GM21786 (cell line): Measurements from ENCODE around the gene FAF1.

Source experiments
- ATAC-seq: cut with Tn5 transposase; IDR thresholded peaks from one replicate; pipeline ENCODE4 v1.9.1; 2021; ENCODE audit not compliant: unreplicated experiment

FAF1 gene

DNA sequence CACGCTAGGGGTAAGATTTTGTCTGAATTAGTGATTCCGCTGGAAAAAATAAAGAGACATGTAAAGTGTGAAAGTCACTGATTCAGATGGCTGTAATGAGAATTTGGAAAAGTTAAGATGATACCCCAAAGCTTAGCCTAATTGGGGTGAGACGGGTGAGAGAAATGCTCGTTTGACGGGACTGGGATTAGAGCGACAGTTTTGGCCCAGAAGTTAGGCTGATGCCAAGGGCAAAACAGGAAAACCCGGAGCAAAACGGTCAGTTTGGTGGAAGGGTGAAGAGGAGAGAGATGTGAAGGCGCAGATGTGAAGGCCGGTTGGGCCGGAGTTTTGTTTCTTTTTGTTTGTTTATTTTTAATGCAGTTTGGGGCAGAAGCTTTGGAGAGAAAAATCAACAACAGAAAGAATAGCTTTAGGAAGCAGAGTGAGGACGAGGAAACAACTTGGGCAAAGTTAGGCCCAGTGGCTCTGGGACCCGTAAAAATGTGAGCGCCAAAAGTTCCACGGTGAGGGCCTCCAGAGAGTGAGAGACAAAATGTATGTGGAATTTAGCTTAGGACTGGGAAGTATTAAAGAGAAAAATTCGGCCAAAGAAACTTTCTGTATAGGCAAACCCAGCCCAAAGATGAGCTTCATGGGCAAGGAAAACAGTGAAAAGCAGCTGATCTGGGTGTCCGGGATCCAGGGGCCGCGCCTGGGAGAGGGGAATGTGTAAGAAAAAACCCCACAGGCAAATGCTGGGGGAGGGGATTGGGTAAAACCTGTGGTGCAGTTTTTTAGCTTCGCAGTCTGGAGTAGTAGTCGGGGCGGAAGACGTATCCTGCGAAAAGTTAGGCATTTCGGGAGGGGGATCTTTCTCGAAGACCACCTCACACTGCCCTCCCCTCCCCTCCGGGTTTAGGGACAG, 538.0 kb downstream of the FAF1 start:
- ATAC-seq = no peak

DNA sequence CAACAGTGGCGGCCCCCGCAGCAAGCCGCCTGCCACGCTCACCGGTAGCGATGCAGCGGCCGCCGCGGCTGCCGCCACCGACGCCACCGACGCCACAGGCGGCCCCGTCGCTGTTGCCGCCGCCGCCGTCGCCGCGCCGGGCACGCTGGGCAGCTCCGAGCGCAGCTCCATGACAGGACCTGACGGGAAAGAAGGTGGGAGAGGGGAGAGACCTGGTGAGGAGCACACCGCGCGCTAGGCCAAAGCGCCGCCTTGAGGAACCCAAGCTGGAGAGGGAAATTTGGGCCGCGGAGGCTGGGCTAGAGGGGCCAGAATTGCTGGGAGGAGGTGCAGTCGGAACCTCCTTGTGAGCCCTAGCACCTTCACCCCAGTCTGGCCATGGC, 538.7 kb downstream of the FAF1 start:
- ATAC-seq = no peak

DNA sequence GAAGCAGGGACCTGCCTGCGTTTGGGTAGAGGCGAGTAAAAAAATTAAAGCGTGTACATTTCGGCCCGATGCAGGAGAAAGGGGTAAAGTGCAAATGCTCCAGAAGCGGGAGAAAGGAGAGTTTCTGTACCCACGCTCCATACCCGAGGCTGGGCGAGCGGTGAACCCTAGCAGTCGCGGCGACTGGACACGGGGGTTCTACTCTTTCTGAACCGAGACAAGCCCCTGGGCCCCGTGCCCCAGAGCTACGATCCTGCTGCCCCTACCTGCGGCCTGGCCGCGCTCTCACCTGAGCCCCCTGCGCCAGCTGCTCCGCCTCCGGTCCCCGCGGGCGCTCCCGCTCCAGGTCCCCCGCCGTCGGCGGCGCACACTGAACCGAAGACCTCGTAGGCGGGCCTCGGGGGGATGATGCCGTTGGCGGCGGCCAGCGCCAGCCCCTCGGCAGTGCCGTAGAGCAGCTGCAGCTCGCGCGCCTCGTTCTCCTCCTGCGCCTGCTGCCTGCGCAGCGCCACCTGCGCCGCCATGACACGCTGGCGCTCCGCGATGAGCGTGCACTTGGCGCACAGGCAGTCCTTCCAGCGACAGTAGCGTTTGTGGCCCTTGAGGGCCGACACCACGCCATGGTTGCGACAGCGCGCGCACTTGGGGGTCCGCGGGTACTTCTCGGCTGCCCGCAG, 539.2 kb downstream of the FAF1 start:
- no peak for ATAC-seq

DNA sequence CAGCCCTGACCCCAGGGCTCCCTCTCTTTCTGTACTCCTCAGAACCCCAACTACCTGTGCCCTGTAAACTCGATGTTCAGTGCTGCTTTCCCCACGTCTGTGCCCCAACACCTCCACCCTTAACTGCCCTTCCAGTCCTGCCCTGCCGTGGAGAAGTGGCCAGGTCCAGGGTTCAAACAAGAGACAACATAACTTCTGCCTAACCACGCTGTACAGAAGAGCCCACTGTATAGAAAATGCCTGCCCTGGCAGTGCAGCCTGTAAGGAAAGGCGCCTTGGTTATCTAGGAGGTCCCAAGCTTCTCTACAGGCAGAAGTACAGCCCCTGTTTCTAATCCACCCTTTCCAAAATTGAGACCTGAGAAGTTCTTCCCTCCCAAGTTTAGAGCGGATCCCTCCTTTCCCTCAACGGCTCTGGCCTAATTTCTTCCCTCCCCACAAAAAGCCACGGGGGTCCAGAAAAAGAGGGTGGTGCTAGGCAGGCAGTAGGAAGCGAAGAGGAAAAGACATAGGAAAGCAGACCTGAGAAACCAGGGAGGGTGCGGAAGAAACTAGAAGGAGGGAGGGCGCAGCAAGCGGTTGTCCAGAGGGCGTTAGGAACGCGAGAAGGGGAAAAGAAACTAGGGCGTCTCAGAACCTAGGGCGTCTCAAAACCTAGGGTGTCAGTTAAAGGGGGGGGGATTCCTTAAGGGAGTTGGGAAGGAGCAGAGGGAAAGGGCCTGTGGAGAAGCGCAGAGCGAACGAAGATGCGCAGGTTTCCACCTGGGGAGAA, 540.0 kb downstream of the FAF1 start:
- no peak for ATAC-seq

DNA sequence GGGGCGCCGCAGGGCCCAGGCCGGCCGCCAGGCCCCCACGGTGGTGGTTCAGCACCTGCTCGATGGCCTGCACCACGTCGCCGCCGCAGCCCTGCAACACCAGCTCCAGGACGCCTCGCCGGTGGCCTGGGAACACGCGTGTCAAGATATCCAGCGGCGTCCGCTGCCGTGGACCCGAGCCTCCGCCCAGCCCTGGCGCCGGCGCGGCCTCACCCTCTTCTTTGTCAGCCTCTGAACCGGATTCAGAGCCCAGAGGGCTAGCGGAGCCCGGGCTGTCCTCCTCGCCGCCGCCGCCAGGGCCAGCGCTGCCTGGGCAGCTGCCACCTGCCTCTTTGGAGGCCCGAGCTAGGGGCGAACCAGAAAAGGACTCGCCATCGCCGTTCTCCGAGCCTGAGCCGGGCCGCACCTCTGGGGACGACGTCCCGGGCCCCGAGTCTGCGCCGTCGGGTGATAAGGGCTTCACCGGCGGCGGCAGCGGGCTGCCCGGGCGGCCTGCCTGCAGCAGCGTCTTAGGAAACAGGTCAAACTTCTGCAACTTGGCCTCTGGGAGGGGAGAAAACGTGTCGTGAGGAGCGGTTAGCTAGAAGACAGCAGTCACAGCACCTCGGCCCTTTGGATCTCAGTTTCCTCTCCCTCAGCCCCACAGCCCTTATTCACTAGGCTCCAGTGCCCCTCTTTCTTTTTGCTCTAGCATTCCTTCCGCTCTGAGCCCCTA, 540.7 kb downstream of the FAF1 start:
- no peak for ATAC-seq

DNA sequence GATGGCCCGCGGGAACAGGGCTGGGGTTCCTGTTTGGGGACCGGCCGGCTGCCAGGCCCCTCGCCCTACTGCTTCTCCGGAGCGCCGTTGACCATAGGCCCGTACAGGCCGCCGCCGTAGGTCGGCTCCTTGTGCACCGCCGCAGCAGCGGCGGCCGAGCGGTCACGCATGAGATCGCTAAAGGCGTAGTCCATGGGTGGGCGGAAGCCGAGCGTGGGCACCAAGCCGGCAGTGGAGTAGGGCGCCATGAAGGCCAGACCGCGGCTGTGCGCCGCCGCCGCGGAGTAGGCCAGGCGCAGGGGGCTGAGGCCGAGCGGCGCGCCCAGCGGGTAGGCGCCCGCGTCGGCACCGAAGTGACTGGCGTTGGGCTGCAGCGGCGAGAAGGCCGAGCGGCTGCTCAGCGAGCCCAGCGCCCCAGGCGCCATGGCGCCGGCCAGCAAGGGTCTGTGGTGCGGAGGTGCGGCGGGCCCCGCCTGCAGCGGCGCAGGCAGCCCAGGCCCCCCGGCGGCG, 541.4 kb downstream of the FAF1 start:
- no peak for ATAC-seq

DNA sequence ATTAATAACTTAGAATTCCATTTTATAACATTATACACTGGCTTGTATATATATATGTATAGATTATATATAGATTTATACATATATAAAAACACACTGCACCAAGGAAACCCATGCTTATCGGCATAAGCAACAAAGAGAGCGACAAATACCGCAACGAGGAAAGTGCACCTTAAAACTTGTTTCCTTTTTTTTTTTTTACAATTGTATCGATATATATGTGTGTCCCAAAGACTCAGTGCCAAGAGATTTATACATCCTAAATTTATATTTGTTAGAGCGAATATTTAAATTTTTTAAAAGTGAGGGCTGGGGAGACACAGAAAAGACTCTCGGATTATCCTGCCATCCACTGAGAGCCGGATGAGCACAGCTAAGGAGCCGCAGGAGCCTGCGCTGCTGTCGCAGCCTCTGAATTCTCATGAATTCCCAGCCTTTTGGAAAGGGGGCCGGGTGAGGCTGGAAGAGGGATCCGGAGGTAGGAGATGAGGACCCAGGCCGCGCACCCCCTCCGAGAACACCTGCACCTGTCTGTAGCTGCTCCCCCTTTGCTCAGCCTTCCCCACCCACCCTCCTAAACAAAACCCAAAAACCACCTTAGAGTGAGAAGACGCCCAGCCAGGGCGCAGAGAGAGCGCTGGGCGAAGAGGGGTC, 542.0 kb downstream of the FAF1 start:
- ATAC-seq = no peak

DNA sequence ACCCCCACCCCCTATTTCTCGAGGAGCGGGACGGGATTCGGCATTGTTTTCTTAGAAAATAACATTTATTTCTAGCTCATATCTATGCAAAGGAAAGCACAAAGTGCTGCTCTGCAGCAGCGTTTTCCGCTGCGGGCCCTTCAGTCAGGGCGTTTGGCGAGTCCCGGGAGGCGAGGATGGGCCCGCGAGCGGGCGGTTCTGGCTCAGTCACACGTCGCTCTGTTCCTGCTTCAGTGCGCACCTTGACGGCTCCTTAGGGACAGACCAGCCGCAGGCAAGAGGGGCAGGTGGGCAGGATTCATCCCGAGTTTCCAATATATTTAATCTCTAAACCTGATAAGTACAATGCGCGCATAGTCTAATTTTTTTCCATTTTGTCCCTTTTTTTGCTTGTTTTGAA, 542.6 kb downstream of the FAF1 start:
- ATAC-seq = no peak

DNA sequence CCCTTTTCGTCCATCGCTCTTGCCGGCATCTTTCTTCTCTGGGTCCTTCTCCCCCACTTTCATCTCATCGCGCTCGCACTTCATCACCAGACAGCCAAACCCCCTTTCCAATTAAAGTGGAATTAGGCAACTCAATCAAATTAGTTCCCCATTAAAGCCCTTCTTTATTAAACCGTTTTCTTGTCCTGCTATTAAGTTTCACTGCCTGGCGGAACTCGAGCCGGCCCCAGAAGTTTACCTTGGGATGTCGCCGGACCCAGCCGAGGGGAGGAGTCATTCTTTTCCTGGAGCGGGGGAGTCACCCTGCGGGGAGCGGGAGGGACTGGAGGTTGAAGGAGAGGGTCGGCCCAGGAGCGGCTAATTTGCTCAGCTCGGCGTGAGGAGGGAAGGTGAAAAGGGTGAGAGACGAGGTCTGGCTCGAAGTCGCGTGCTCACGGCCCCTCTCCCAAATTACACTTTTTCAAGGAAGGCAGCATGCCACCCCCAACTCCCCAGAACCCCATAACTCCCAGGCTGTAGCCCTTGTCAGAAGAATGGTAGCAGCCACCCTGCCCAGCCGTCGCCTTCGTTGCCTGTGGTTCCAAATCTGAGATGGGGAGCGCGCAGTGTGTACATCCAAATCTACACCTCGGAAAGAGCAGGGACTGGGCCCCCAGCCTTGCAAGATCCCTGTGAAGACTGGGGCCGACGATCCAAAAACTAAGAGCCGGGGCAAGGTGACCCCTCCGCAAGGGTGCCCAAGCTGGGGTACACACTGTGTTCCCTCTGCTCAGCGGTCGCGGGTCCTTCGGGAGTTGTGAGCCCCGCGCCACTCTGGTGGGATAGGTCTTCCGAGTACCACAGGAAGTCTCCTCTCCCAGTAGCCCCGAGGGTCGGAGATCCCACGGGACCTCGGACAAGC, 543.3 kb downstream of the FAF1 start:
- no peak for ATAC-seq

DNA sequence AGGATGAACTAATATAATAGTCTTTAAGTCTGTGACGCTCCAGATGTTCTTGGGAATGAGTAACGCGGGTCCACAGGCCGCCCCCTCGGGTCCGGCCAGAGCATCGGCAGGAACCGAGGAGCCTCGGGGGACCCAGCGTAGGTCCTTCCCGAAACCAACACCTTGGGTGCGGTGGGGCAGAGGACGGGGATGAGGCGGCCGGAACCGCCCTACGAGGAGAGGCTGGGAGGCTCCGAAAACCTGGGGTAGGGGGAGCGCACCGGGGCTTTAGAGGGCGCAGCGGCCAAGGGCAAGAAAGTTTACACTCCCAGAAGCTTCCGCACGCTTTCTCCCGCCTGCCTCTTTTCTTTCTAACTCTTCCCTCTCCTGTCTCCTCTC, 543.9 kb downstream of the FAF1 start:
- ATAC-seq = no peak

DNA sequence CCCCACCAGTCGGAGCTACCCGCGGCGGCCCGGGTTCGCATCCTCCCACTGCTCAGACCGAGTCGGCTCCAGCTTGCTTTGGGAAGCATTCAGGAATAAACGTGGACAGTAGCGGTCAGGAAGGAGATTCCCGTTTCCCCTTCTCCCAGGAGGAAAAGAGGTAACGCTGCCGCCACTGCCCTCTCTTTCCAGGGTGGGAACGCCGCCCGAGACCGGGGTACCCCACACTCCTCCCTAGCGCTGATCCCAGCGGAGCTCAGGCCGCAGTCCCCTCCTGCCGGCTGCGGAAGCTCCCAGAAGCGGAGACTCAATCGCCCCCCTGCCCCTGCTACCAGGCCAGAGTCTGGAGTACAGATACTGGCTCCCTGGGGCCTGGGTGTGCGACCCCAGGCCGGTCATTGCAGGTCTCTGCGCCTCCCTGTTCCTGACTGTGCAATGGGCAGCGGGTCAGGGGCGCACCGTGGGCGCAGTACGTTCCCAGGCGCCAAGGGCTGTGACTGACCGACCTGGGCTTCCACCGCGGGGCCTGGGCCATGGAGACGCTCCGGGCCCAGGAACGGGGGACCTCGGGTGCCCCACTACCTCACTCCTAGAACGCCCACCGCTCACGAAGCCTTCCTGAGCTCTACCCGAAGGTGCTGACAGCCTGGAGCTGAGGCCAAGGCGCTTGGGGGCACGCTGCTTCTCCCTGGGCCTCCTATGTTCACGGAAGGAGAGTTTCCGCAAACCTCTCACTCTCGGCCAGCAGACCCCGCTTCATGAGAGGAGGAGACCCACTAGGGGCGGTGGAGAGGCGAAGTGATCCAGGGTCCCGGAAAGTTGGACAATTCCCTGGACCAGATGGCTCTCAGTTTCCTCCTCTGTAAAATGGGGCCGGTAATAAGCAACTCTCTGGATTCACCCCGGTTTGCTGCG, 544.6 kb downstream of the FAF1 start:
- no peak for ATAC-seq

DNA sequence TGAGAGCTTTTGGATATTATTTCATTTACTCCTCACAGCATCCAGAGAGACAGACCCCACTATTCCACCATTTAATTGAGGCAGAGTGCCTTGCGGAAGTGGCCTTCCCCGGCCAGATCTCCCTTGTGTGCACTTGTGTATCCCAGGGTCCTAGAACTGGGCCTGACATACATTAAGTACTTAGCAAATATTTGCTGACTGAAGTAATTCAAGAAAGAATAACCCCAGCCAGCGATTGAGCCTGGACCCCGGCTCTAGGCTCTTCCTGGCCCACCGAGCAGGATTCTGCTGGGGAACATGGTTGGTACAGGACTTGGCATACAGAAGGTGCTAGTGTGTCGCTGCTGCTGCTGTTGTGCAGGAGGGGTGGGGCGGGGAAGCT, 545.2 kb downstream of the FAF1 start:
- no peak for ATAC-seq

DNA sequence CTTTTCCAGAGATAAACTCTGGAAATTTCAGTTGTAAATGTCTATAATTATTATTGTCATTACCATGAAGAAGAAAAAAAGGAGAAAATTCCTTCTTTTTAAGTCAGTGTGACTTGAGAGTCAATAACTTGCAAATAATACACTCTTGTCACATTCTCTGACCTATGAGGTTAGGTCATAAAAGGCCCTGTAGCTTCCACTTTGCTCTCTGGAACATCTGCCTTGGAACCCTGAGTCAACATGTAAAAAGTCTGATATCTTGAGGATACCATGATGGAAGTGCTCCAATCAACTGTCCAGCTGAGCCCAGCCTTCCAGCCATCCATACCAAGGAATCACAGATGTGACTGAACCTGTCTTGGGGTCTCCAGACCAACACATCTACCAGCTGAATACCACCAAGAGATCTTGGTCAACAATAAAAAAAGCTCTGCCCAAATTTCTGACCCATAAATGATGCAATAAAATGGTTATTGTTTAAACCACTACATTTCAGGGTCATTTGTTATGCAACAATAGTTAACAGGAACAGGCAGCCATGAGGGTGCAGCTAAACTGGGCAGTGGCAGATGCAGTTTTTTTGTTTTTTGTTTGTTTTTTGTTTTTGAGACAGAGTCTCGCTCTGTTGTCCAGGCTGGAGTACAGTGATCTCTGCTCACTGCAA, 547.1 kb downstream of the FAF1 start:
- no peak for ATAC-seq

DNA sequence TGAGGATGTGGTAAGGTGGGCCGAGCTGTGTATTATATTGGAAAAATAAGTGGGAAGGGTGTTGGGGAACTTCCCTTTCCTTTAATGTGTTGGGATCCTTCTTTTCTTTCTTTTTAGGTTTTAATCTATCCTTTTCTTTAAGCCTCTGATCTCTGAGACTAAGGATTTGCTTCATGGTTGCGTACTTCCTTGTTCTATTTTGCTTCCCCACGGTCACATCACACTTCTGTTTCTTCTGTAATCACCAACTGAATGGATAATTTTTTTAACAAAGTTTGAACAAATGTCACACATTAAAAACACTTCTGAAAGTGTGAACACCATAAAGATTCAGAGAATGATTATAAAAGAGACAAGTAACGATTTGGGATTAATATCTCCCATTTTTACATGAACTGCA, 554.3 kb downstream of the FAF1 start:
- no peak for ATAC-seq

DNA sequence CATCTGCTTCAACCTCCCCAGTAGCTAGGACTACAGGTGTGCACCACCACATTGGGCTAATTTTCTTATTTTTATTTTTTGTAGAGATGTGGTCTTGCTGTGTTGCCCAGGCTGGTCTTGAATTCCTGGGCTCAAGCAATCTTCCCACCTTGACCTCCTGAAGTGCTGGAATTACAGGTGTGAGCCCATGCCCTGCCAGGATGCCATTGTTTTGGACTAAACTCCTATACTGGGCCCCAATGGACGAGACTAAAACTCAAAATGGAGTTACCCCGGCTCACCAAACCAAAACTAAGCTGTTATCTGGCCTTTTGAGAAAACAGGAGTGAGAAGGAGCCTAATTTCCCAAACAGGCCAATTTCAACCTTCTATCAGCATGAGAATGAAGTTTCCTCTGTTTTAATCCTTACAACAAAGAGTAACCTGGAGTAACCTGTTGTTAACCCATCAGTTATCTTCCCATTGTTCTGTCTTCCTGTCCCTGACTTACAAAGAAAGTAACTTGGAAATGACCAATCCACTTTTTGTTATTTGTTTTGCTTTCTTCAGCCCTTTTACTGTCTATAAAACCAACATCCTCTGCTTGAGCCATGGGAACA, 566.4 kb downstream of the FAF1 start:
- no peak for ATAC-seq
